GM18861 (cell line): Measurements from ENCODE around the gene IL10RA.
"Not testable (repeated sequence)": the region's sequence is repeated elsewhere in the genome, so short reads cannot be mapped to it uniquely, and the experiment has no call there.

Experiments
- ATAC-seq: cut with Tn5 transposase; IDR thresholded peaks from one replicate; pipeline ENCODE4 v1.9.1; 2021; ENCODE audit not compliant: unreplicated experiment

Gene IL10RA

DNA sequence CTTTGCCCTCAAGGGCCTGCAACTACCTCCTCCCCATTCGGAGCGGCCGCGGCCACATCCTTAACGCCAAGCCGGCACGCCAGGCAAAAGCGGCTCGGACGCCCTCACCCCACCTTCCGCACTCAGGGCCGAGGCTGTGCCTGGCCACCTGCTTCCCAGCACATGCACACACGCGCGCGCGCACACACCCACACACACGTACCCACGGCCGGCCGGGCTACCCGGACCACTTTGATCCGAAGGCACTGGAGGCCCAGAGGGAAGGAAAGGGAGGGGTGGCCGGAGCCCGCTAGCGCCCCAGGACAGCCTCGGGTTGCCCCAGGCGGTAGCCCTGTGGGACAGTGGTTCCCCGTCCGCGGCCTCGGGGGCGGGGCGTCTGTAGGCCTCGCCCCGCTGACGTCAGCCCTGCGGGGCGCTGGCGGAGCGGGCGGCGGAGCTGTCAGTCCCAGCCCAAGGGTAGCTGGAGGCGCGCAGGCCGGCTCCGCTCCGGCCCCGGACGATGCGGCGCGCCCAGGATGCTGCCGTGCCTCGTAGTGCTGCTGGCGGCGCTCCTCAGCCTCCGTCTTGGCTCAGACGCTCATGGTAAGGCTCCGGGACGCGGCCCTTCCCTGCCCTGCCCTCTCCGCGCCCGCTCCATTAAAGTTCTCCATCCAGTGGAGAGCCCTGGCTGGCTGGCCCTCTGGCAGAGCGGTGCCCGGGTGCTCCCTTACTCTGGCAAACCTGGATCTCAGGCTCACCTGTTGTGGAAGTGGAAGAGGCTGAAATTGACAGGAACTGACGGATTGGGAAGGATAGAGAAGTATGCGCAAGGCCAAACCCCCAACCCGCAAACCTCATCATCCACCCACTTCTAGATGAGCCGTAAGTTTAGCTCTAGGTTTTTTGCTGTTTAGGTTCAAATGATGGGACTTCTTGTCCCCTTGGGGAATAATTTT lies at the start of gene IL10RA:
IL10RA (plus strand) TSS at position 442 of the 935 bp plus-strand sequence; CDS start at position 516, 74 bp downstream.
- ATAC-seq, result peak; percentile 82

DNA sequence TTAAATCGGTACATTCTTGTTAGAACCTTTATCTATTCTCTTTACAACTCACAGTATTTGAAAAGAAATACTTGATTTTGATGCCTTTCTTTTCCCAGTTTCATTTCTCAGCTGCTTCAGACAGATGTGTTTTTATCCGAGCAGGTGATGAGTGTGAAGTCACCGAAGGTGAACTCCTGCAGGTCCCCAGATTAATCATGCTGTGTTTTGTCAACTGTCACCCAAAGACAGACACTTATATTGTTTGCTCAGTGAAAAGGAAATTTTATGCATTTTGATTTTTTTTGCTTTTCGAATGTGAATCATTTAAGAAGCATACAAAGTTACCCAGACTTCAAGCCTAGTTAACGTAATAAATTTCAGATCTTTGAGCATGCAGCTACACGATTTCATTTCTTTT lies 49.2 kb upstream of the IL10RA start:
- no peak for ATAC-seq

DNA sequence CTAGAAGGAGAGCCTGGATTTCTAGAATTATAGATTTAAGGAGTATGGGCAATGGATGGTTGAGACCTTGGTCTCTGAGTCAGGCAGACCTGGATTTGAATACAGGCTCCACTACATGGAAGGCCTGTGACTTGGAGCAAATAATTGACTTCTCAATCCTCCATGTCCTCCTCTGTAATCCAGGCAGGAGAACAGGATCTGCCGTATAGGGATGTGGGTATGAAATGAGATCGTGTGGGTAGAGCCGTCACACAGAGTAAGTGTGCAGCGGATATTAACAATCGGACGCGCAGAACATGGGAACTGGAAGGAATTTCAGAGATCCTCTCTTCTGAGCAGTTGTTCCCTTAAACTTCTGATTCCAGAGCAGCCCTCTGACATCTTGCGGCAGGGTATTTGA lies 45.5 kb upstream of the IL10RA start:
- ATAC-seq, result no peak

DNA sequence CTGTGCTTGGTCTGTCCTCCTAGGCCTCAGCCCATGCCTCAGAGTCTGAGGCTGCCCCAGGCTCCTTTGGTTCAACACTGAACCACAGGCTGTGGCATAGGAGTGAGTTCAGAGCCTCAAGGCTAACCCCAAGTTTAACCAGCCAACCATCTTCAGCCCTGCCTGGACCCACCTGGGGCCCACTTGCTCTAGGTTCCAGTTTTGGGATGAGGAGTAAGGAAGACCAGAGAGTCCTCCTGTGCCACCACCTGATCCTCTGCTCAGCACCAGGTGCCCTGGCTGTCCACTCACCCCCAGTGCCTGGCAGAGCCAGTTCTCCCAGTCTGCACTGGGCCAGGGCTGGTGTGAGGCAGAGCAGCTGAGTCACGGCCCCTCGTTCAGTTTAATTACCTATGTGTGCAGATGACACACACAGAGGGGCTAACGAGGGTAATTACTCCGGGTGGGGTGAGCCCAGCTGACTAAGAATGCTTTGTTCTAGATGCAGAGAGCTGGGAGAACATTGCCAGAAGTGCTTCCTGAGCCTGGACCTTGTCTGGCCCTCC lies 45.0 kb upstream of the IL10RA start:
- ATAC-seq, result no peak

DNA sequence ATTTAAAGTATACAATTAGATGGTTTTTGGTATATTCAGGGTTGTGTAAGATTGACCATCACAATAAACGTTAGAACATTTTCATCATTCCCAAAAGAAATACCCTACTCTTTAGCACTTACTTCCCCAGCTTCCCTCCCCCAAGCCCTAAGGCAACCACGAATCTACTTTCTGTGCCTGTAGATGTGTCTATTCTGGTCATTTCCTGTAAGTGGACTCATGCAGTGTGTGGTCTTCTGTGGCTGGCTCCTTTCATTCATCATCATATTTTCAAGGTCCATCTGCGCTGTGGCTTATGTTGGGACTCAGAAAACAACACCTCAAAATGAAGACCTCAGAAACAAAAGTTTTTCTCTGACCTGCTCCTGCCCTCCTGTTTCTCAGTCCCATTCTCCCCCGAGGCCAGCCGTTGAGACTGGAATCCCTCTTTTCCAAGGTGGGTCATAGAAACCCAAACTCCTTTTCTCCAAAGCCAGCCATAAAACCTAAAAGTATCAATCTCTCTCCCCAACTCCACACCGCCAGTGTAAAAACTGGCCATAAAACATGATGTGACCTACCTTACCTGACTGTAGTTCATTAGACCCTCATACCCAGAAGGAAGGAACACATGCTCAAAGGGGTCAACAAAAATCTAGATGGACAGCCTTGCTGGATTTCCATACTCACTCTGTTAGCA lies 44.1 kb upstream of the IL10RA start:
- no peak for ATAC-seq

DNA sequence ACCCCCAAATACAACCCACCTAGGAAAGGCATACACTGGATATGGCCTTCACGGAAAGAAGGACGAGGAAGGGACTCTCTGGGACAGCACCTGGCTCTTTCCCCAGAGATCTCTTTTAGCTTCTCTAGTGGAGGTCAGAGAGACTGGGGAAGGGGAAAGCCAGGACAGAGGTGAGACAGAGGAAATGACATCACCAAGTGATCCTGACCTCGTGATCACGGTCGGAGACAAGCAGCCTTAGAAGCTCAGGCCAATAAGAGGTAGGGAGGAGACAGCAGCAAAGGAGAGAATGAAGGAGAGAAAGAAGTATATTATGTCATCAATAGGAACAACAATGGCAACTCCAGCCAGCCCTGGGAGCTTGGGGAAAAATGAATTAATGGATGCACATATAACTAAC lies 41.6 kb upstream of the IL10RA start:
- ATAC-seq, result no peak

DNA sequence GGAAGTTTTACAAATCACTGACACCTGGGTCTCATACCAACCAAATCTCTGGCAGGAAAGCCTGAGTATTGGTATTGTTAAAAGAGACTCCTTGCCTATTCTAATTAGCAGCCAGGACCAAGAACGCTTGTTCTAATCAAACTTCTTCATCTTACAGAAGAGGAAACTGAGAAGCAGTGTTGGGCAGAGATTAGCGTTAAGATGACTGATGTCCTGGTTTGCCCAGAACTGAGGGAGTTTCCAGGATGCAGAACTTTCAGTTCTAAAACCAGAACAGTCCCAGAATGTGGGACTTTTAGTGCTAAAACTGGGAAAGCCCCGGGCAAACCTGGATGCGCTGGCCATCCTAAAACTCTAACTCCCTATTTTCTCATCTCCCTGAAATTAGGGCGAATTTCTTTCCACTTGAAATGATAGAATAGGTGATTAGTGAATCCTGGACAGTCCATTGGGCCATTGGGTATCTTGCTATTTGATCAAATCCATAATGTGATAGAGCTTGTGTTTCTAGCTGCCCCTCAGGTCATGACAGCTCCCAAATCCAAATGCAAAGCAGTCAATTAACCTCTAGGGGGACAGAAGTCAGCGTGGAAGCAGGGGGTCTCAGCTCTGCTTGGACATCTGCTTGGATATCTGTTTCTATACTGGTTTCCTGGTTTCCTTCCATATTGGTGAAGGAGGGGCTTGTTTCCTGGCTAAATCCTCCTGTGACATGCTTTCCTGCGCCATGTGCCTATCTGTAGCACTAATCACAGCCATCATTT lies 41.0 kb upstream of the IL10RA start:
- no peak for ATAC-seq

DNA sequence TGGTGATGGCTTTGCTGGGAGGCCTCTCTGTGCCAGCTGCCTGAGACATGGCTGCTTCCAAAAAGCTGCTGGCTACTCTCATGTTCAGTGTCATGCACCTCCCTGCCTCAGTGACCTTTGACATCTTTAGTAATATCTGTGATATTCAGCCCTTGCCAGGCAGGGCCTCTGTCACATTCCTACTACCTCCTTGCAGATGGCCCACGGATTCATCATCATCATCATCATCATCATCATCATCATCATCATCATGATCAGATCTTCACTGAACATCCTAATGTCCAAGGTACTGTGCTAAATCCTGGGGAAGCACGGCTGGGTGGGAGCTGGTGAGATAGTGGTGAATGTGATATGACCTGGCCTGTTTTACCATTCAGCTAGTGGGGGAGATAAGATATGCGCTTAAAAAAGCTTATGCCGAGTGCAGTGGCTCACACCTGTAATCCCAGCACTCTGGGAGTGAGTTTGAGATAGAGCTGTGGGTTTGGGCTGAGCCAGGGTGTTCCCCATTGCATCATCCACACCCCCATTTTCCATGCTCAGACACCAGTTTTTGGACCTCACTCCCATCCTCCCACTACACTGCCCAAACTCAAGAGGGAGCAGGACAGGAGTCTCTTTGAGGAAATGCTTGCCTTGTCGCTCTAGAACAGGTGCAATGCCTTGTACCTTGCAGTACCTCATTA lies 39.9 kb upstream of the IL10RA start:
- no peak for ATAC-seq

DNA sequence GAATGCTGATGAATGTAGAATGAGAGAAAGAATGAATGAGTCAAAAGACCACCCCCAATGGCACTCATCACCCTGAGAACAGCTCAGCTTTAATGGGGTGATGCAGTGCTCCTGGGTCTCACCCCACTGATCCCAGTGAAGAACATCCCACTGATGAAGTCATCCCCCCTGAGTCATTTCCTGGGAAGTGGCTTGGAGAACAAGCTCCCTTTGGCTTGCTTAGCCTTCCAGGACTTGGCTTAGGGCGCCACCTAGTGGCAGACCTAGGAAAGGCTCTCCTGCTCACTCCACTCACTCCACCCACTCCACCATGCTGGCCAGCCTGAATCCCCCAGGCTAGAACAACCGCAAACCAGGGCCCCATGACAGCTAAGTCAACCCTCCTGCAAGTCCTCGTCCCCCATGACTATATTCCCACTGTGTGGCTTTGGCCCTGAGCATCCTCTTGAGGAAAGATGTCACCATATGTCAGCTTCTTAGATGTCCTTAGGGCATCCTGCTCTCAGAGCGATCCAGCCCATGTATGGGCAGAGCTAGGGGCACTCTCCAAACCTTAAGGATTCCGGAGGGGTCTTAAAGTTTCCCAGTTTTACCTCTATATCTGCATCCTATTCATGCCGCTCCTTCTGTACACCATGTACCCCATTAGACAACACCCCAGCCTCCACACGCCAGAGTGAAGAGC lies 39.2 kb upstream of the IL10RA start:
- ATAC-seq, result no peak

DNA sequence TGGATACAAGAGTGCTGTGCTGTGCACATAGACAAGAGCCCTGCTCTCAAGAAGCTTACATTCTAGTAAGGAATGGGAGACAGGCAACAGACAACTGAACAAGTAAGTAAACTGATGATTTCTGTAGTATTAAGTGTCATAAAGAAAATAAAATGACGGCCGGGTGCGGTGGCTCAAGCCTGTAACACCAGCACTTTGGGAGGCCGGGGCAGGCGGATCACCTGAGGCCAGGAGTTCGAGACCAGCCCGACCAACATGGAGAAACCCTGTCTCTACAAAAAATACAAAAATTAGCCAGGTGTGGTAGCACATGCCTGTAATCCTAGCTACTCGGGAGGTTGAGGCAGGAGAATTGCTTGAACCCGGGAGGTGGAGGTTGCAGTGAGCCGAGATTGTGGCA lies 38.4 kb upstream of the IL10RA start:
- ATAC-seq, result not testable (repeated sequence)

DNA sequence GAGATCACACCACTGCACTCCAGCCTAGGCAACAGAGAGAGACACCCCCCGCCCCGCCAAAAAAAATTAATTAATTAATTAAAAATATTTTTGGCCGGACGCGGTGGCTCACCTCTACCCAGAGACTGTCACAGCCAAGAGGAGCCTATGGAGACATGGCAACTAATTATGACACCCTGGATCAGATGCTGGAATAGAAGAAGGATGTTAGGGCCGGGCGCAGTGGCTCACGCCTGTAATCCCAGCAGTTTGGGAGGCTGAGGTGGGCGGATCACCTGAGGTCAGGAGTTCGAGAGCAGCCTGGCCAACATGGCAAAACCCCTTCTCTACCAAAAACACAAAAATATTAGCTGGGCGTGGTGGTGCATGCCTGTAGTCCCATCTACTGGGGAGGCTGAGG lies 37.7 kb upstream of the IL10RA start:
- not testable (repeated sequence) for ATAC-seq

DNA sequence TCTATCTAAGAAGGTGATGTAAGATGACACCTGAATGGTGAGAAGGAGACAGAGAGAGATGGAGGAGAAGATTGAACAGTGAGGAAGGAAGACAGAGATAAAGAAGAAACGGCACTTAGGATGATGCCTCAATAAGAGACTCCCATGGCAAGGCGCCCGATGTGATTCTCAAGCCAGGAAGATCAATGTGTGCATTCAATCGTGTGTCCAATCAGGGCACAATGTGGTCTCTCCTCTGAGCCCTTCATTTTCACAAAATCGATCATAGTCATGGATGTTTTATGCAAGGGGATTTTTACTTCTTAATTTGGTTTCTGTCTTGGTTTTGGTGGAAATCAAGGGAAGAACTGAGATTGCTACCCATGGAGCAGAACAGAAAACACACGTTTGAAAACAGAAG lies 37.1 kb upstream of the IL10RA start:
- no peak for ATAC-seq

DNA sequence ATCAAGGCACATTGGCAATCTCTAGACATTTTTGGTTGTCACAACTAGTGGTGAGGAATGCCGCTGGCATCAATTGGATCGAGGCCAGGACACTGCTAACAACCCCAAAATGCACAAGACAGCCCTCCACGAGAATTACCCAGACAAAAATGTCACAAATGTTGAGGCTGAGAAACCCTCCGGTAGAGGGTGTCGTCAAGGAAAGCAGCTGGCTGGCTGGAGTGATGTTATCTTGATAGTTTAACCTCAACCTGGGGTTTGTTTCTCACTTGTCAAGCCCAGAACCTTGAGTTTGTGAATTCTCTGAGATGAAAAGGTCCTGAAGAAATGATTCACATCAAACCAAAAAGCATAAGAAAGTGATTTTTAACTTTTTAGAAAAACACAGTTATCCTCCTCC lies 35.9 kb upstream of the IL10RA start:
- ATAC-seq, result no peak

DNA sequence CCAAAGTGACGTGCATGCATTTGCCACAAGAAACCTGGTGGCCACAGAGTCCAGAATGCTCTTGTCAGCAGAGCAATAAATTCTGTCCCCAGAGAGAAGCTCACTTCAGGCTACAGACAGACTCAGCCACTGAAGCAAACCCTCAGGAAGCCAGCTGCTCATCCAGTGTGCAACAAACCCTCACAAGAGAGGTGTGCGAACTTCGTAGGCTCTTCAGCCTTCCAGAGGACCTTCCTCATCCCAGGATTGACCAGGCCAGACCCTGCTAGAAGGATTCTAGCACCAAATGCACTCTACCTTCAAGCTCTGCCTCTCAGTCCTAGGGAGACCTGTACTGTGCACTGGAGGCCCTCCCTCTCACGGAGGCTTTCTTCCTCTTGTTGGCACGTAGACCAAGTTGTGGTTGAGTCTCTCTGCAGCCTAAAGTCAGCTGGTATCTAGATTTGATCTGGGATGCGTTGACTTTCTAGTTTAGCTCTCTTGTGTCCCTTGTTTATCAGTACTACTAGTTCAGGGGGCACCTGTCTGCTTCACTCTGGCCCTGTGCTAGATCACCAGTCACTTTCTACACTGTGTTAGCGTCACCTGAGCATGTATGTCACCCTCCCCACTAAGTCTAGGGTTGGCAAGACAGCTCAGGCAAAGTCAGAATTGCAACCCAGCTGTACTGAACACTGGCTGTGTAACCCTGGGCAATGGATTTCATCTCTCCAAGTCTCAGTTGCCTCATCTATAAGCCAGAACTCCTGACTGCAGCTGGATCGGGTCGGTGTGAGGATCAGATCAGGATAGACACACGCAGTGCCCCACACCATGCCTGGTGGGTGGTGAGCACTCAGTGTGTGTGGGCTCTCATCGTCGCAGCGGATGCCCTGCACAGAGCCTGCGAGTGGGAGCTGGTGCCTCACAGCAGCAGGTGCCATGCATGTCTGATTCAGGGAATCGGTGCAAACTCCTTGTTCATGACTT lies 34.9 kb upstream of the IL10RA start:
- ATAC-seq, result peak; percentile 57

DNA sequence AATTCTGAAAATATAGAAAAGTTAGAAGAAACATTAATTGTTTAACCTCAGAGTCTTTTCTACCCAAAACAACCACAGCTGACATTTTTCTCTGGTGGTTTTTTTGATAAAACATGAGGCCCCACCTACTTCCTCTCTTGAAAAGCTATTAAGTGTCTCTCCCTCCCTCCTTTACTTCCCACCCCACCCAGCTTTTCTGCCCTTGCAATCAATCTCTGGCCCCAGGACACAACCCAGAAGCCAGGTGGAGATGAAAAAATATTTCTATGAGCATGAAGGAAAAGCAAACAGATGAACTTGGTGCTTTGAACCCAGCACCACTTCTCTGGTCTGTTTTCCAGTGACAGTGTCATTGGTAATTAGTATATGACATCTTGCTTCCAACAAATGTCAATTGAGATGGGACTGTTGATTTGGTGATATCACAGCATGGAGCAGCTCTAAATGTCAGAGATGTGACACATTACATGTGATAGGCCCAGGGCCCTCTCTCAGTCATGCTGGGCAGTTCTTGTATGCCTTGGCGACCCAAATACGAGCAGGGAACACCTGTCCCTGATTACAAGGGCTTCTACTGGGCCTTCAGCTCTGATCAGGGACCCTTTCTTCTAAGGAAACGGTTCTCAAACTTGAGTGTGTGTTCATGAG lies 33.0 kb upstream of the IL10RA start:
- no peak for ATAC-seq

DNA sequence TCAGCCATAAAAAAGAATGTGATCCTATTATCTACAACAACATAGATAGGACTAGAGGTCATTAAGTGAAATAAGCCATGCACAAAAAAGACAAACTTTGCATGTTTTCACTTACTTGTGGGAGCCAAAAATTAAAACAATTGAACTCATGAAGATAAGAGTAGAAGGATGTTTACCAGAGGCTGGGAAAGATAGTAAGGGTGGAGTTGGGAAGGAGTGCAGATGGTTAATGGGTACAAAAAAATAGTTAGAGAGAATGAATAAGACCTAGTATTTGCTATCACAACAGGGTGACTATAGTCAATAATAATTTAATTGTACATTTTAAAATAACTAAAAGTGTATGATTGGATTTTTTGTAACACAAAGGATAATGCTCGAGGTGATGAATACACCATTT lies 27.2 kb upstream of the IL10RA start:
- ATAC-seq, result no peak

DNA sequence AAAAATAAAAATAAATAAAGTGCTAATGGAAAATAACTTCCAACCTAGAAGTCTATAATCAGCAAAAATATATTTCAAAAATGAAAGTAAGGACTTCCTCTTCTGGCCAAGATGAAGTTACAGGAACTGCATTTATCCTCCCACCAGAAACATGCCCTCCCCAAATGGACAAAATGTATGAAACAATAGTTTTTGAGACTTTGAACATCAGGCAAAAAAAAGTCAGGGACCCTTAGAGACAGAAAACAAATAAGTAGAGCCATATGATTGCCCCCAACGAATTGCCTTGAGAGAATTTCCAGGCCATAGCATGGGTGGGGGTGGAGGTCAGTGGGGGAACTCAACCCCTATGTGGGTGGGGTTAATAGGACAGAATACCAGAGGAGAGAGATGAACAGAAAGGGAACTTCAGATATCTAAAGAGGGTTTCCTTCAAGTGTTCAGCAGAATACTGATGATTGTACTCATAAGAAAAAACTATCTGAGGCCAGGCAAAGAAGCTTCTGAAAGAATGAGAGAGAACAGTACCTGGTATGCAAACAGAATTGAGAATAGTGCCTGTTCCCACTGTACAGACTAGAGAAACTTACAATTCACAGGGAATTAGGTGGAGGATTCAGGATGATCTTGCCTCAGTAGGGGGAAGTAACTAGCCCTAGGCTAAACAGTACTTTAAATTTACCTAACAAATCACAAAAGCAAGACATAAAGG lies 26.6 kb upstream of the IL10RA start:
- ATAC-seq, result no peak

DNA sequence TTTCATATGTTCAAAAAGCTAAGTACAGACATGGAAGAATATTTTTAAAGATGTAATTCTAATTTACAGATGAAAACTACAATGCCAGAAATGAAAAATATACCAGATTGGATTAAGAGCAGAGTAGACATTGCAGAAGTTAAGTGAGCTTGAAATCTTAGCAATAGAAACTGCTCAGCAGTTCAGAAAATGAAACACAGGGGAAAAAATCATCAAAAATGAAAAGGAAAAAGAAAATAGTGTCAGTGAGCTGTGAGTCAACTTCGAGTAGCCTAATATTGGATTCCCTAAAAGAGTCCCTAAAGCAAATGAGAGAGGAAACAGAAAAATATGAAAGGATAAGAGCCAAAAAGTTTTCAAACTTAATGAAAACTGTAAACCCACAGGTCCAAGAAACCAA lies 25.8 kb upstream of the IL10RA start:
- no peak for ATAC-seq
